Measurements from ENCODE around the gene ECHDC1. TPM values are rescaled to one million over a fixed set of nuclear protein-coding genes. Genes with fewer than 3 reads are reported as not detected.
A peak's percentile ranks its signal among the peaks of the same experiment; 100 is the strongest.

ECHDC1 gene
- total RNA-seq, 2 donors from 2014 or later: 46.9 to 53.6 TPM

GRCh38 chr6:127266892-127267645 lies 76.3 kb downstream of the ECHDC1 start:
- H3K27ac Mint-ChIP-seq: peak overlapping the region; percentile 99
- peak; percentile 71 to 74 for DNase-seq
- H3K4me3 Mint-ChIP-seq: peak overlapping the region; percentile 95 to 97
- H3K36me3 Mint-ChIP-seq (ENCODE audit: insufficient read depth in 2 of 2): peaks cover 5 to 7% of the 10 kb centered on the region in 2 donors
- peaks cover 37% of the 10 kb centered on the region for H3K4me1 Mint-ChIP-seq (ENCODE audit: low read depth)
- H3K9me3 Mint-ChIP-seq: no peaks in the 10 kb centered on the region
- H3K27me3 Mint-ChIP-seq (ENCODE audit: low read depth): no peaks in the 10 kb centered on the region
- peak; percentile 72 to 80 for ATAC-seq (replicated peaks in 1 of 2)

- H3K9me3 Mint-ChIP-seq: no peaks in the 10 kb centered on the region
- DNase-seq (peak; percentile 77 to 79), ATAC-seq (replicated peaks in 1 of 2) (peak; percentile 83 to 85)
- H3K36me3 Mint-ChIP-seq (ENCODE audit: insufficient read depth in 2 of 2): peaks cover 5 to 7% of the 10 kb centered on the region in 2 donors
- H3K4me1 Mint-ChIP-seq (ENCODE audit: low read depth): peaks cover 35% of the 10 kb centered on the region
- peak within 1 kb of the TSS; percentile 95 to 97 for H3K4me3 Mint-ChIP-seq
- peak within 1 kb of the TSS; percentile 100 for H3K27ac Mint-ChIP-seq
- no peaks in the 10 kb centered on the region for H3K27me3 Mint-ChIP-seq (ENCODE audit: low read depth)
Observed at GRCh38 chr6:127266178-127266891, 77.1 kb downstream of the ECHDC1 start, which contains the start of gene RNF146. Gene RNF146 (plus strand): TSS chr6:127266864. CDS start chr6:127280339, 13,475 bp downstream.

- ATAC-seq (replicated peaks in 1 of 2) (no peak), DNase-seq (no peak)
- H3K36me3 Mint-ChIP-seq (ENCODE audit: insufficient read depth in 2 of 2): peaks cover 5 to 7% of the 10 kb centered on the region in 2 donors
- H3K4me1 Mint-ChIP-seq (ENCODE audit: low read depth): peaks cover 13% of the 10 kb centered on the region
- no peaks in the 10 kb centered on the region for H3K9me3 Mint-ChIP-seq
- no peak overlapping the region for H3K4me3 Mint-ChIP-seq
- no peak overlapping the region for H3K27ac Mint-ChIP-seq
- no peaks in the 10 kb centered on the region for H3K27me3 Mint-ChIP-seq (ENCODE audit: low read depth)
Observed at GRCh38 chr6:127263481-127263880, 79.9 kb downstream of the ECHDC1 start.

- Mint-ChIP-seq H3K27me3 (ENCODE audit: low read depth) (no peaks in the 10 kb centered on the region), H3K4me1 (ENCODE audit: low read depth) (peaks cover 7% of the 10 kb centered on the region), H3K27ac (no peak overlapping the region), H3K36me3 (ENCODE audit: insufficient read depth in 2 of 2) (peaks cover 5 to 7% of the 10 kb centered on the region in 2 donors), H3K9me3 (no peaks in the 10 kb centered on the region), H3K4me3 (no peak overlapping the region)
- ATAC-seq (replicated peaks in 1 of 2) (no peak), DNase-seq (no peak)
Observed at GRCh38 chr6:127262896-127263295, 80.5 kb downstream of the ECHDC1 start.

GRCh38 chr6:127255286-127255685 lies 88.1 kb downstream of the ECHDC1 start:
- H3K4me1 Mint-ChIP-seq (ENCODE audit: low read depth): no peaks in the 10 kb centered on the region

GRCh38 chr6:127249621-127250020 lies 93.8 kb downstream of the ECHDC1 start:
- H3K9me3 Mint-ChIP-seq: no peaks in the 10 kb centered on the region
- H3K27ac Mint-ChIP-seq: no peak overlapping the region
- H3K27me3 Mint-ChIP-seq (ENCODE audit: low read depth): peaks cover 8% of the 10 kb centered on the region
- no peaks in the 10 kb centered on the region for H3K36me3 Mint-ChIP-seq (ENCODE audit: insufficient read depth in 2 of 2)
- no peak overlapping the region for H3K4me3 Mint-ChIP-seq
- ATAC-seq (replicated peaks in 1 of 2) (no peak), DNase-seq (no peak)
- no peaks in the 10 kb centered on the region for H3K4me1 Mint-ChIP-seq (ENCODE audit: low read depth)

More at GRCh38 chr6:127255286-127255685, 88.1 kb downstream of the ECHDC1 start:
- no peak for DNase-seq
- Mint-ChIP-seq H3K9me3 (no peaks in the 10 kb centered on the region), H3K36me3 (ENCODE audit: insufficient read depth in 2 of 2) (no peaks in the 10 kb centered on the region), H3K27ac (no peak overlapping the region), H3K27me3 (ENCODE audit: low read depth) (no peaks in the 10 kb centered on the region), H3K4me3 (no peak overlapping the region)
- no peak for ATAC-seq (replicated peaks in 1 of 2)

- Mint-ChIP-seq H3K4me1 (ENCODE audit: low read depth) (no peaks in the 10 kb centered on the region), H3K27ac (no peak overlapping the region), H3K4me3 (no peak overlapping the region), H3K36me3 (ENCODE audit: insufficient read depth in 2 of 2) (no peaks in the 10 kb centered on the region), H3K27me3 (ENCODE audit: low read depth) (peaks cover 8% of the 10 kb centered on the region), H3K9me3 (no peaks in the 10 kb centered on the region)
- no peak for DNase-seq
- ATAC-seq (replicated peaks in 1 of 2): no peak
Observed at GRCh38 chr6:127247114-127248096, 96.0 kb downstream of the ECHDC1 start.

GRCh38 chr6:127243501-127243900 lies 99.9 kb downstream of the ECHDC1 start:
- Mint-ChIP-seq H3K27me3 (ENCODE audit: low read depth) (peaks cover 14% of the 10 kb centered on the region), H3K4me3 (no peak overlapping the region), H3K9me3 (no peaks in the 10 kb centered on the region), H3K36me3 (ENCODE audit: insufficient read depth in 2 of 2) (no peaks in the 10 kb centered on the region), H3K27ac (no peak overlapping the region), H3K4me1 (ENCODE audit: low read depth) (no peaks in the 10 kb centered on the region)
- ATAC-seq (replicated peaks in 1 of 2) (no peak), DNase-seq (no peak)

Other genes starting within 250 kb of the ECHDC1 start
- gene RSPO3, start 224.9 kb downstream of the ECHDC1 start, total RNA-seq: not detected
- 10 to 100 TPM; 26.6 to 27.2 TPM for gene RNF146, start 76.7 kb downstream of the ECHDC1 start, total RNA-seq
- gene KIAA0408, start 115.8 kb upstream of the ECHDC1 start, total RNA-seq: 1 to 10 TPM; 6.6 TPM
- not detected for gene C6orf58, start 233.6 kb upstream of the ECHDC1 start, total RNA-seq